Esophagus squamous epithelium (tissue), 4 donors: ENCODE data around the gene SIGLEC1.

ENCODE experiments used
- POLR2A ChIP-seq, 4 donors: fragments of 450-650 bp; IDR thresholded peaks; one replicate each; pipeline ENCODE4 v1.6.1; 2017; ENCODE audit warnings: antibody characterized with exemption in 4 of 4, mild to moderate bottlenecking in 4 of 4, moderate library complexity in 3 of 4
- TF ChIP-seq, protein P1 (sequence below), 6 experiments: fragments of 450-650 bp in 4 of 6; fragments of 200-600 bp in 2 of 6; sonication (generic) in 2 of 6; IDR thresholded peaks; one replicate each; pipeline ENCODE4 v1.5.1; 2016 to 2019; ENCODE audit warnings: antibody characterized with exemption in 6 of 6, mild to moderate bottlenecking in 4 of 6, moderate library complexity in 4 of 6

DNA sequence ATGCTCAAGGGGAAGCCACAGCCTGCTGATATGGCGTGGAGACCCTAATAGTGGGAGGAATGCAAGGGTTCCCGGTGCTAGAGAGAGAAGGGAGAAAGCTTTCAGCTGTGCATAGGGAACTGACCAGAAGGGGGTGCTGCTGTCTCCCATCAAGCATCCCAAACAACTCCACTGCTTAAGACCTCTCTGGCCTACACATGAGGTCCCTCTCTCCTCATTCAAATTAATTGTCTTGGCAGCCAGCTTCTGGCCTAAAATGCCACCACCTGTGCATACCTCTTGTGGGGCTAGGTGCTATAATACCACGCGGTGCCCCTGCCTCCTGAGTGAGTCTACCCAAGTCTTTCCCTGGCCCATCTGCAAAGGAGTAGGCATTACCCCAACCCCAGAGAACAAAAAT, 40.7 kb upstream of the SIGLEC1 start:
- TF ChIP-seq, protein P1, sequence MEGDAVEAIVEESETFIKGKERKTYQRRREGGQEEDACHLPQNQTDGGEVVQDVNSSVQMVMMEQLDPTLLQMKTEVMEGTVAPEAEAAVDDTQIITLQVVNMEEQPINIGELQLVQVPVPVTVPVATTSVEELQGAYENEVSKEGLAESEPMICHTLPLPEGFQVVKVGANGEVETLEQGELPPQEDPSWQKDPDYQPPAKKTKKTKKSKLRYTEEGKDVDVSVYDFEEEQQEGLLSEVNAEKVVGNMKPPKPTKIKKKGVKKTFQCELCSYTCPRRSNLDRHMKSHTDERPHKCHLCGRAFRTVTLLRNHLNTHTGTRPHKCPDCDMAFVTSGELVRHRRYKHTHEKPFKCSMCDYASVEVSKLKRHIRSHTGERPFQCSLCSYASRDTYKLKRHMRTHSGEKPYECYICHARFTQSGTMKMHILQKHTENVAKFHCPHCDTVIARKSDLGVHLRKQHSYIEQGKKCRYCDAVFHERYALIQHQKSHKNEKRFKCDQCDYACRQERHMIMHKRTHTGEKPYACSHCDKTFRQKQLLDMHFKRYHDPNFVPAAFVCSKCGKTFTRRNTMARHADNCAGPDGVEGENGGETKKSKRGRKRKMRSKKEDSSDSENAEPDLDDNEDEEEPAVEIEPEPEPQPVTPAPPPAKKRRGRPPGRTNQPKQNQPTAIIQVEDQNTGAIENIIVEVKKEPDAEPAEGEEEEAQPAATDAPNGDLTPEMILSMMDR (IDR thresholded peaks at IDR 0.05) = peak; percentile 52 to 78 (median 66)
- TF ChIP-seq POLR2A (IDR thresholded peaks at IDR 0.05) = no peak
